RWPE1 (cell line): ENCODE results near the gene ECE1.

Experiments
- CTCF ChIA-PET: fragments of 350-600 bp; sonication (Branson Sonifier 250); formaldehyde crosslinking; extraction: SDS; loops from one replicate; lab custom pipeline; 2021; lab: Yijun Ruan, JAX
- POLR2A ChIA-PET: fragments of 400-600 bp; formaldehyde crosslinking; extraction: SDS; loops from one replicate; lab custom pipeline; 2020; ENCODE audit warnings: antibody characterized with exemption; ENCODE audit not compliant: low non-redundant PET; lab: Yijun Ruan, JAX
- DNase-seq: peaks from one replicate; pipeline ENCODE4 v3.0.0; 2012; ENCODE audit warnings: low spot score
- H3K27ac ChIP-seq: fragments of 450-650 bp; 2 replicates; pipeline ENCODE4 v1.5.1; 2017
- TF ChIP-seq, protein P1 (sequence below): fragments of 450-650 bp; conservative IDR thresholded peaks from 2 replicates; pipeline ENCODE4 v1.5.1; 2017; ENCODE audit warnings: low read depth, mild to moderate bottlenecking

Gene ECE1

DNA sequence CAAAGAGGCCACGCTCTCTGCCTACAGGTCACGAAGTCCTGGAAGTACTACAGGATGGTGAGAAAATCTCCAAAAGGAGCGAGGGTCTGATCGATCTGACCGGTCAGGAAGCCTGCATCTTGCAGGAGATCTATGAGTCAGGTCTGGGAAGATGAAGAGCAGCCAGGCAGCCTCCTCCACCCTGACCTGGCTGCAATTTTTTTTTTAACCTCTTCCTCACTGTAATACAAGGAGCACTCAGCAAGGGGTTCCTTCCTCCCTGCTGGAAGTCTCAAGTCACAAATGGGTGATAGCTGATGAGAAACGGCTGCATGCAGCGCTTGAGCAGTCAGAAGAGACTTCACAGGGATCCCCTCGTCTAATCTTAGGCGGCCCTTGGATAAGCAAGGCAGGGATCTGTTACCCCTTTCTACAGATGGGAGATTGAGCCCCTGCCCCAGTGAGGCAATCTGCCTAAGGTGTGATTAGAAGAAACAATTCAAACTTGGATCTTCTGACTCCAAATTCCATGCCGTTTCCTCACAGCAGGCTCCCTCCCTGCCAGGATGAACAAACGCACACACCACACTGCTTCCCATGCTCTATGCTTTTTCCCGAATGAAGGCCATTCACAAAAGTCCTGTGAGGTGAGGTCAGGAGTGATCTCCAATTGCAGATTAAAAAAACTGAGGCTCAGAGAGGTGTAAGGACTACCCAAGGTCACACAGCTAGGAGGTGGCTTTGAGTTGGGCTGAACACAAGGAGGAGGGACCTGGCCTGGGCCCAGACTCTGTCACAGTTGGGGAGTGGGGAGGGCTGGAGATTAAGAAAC, 48.3 kb downstream of the ECE1 start:
- POLR2A ChIA-PET, result no interaction called here
- H3K27ac ChIP-seq, result peak overlapping the region; percentile 19; the same call in 1 of the 2 replicates
- TF ChIP-seq, protein P1, sequence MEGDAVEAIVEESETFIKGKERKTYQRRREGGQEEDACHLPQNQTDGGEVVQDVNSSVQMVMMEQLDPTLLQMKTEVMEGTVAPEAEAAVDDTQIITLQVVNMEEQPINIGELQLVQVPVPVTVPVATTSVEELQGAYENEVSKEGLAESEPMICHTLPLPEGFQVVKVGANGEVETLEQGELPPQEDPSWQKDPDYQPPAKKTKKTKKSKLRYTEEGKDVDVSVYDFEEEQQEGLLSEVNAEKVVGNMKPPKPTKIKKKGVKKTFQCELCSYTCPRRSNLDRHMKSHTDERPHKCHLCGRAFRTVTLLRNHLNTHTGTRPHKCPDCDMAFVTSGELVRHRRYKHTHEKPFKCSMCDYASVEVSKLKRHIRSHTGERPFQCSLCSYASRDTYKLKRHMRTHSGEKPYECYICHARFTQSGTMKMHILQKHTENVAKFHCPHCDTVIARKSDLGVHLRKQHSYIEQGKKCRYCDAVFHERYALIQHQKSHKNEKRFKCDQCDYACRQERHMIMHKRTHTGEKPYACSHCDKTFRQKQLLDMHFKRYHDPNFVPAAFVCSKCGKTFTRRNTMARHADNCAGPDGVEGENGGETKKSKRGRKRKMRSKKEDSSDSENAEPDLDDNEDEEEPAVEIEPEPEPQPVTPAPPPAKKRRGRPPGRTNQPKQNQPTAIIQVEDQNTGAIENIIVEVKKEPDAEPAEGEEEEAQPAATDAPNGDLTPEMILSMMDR, result no peak
- CTCF ChIA-PET, result interaction anchor here (0.9 kb wide), 1 partner anchor 129 kb away, joined by 3 read pairs; no protein-coding TSS in a partner anchor
- DNase-seq, result no peak

DNA sequence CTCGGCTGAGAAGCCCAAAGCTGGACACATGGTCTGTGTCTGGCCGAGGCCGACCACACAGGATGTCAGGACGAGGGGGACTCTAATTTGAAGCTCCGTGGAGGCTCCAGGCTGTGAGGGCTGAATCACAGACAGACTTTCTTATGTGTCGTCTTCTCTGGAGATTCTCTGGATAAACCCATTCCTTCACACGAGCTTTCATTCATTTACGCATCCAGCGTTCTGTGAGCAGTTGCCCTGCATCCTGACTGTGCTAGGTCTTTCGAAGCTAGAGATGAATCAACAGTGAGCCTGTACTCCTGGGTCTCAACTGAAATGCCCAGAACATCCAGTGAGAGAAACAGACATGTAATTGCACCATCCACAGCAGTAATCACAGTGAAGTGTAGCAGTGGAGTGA, 49.6 kb downstream of the ECE1 start:
- TF ChIP-seq, protein P1, result no peak
- H3K27ac ChIP-seq, result no peak overlapping the region
- no peak for DNase-seq
- ChIA-PET POLR2A (no interaction called here), CTCF (interaction anchor here (0.6 to 1.7 kb wide), 2 partner anchors 14 to 114 kb away, joined by 4 to 6 read pairs; no protein-coding TSS in a partner anchor)

DNA sequence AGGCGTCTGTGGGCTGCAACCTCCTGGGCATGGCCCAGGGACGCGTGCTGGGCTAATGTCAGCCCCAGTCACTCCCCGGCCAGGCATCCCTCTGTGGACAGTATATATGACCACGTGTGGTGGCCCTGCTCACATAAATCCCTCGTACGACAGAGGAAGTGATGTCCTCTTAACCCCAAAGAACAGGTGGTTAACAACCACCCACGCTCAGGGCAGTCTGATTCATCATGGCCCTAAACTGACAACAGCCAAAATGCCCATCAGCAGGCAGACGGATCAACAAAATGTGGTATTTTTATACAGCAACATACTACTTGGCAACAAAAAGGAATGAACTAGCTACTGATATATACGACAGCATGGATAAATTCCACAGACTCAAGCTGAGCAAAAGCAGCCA, 51.0 kb downstream of the ECE1 start:
- peak; percentile 33 for DNase-seq
- H3K27ac ChIP-seq, result no peak overlapping the region
- ChIA-PET CTCF (interaction anchor here (0.7 kb wide), 1 partner anchor 306 kb away, joined by 5 read pairs; no protein-coding TSS in a partner anchor), POLR2A (no interaction called here)
- TF ChIP-seq, protein P1, result no peak

DNA sequence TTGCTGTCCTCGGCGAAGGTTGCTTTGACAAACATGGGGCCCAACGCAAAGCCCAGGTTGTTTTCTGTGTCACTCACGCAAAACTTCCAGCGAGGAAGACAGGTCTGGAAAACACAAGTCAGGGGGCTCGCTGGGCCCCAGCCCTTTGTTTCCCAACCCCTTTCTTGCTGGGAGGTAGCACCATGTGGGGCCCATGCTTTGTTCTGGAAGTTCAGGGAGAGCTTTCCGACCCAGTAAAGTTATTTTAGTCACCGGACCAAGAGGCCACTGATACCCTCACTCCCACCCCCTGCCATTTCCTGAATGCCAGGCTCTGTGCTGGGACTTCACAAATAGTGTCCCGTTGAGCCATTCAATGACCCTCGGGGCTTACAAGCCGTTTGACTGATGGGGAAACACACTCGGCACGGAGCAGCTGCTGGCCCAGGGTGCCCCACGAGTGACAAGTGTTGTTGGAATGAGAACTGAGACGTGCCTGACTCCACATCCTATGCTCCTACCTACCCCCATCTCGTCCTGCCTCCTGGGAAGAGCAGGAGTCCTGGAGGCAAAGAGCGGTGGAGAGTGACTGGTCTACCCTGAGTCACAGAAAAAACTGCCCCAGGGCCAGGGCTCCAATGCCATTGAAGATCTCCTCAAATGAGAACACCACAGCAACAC, 52.0 kb downstream of the ECE1 start:
- ChIA-PET CTCF (interaction anchor here (0.7 to 1.5 kb wide), 4 partner anchors 130 to 419 kb away, joined by 3 to 5 read pairs (median 4); no protein-coding TSS in a partner anchor), POLR2A (no interaction called here)
- TF ChIP-seq, protein P1, result no peak

DNA sequence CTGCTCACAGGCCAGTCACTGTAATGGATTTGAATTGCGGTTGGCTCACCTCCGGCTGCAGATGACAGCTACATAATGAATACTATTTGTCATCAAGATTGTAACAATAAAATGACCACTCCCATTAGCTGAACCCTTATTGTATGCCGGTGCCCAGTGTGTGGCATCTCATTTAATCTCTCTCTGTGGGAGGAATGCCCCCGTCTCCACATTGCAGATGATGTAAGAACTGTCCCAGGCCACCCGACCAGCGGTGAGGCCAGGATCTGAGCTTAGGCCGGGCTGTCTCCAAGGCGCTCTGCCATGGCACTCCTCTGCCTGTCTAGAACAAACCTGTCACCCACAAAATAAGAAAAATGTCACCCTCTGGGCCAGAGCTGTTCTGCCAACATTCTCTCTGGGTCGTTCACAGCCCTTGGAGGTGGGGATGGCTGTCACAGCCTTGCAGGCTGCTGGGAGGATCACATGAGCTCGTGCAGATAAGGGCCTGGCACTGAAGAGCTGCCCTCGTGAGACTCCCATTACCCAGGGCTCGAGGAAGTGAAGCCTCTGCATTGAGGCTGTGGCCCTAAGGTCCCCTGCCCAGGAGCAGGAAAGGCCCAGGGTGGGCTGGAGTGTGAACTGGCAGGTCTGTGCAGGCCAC, 52.7 kb downstream of the ECE1 start:
- CTCF ChIA-PET, result interaction anchor here (1.0 to 1.5 kb wide), 3 partner anchors 20 to 133 kb away, joined by 3 to 5 read pairs (median 4); no protein-coding TSS in a partner anchor
- no peak for DNase-seq
- peak overlapping the region; percentile 31 for H3K27ac ChIP-seq
- TF ChIP-seq, protein P1, result no peak
- POLR2A ChIA-PET, result no interaction called here

More for the DNA sequence above, 52.0 kb downstream of the ECE1 start:
- peak overlapping the region; percentile 31 for H3K27ac ChIP-seq
- DNase-seq, result peak; percentile 46

DNA sequence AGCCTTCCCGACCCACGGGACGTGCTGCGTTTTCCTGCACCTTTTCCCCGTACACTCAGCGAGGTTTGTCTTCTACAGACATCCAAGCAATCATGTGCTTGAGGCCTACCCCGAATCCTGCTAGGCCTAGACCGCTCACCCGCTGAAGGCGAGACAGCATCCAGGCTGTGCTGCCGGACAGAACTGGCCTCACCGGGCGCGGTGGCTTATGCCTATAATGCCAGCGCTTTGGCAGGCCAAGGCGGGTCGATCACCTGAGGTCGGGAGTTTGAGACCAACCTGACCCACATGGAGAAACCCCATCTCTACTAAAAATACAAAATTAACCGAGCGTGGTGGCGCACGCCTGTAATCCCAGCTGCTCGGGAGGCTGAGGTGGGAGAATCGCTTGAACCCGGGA, 54.1 kb downstream of the ECE1 start:
- H3K27ac ChIP-seq, result no peak overlapping the region
- DNase-seq, result no peak
- ChIA-PET POLR2A (no interaction called here), CTCF (interaction anchor here (1.4 to 6.9 kb wide), 2 partner anchors 19 to 133 kb away, joined by 4 to 79 read pairs; no protein-coding TSS in a partner anchor)
- TF ChIP-seq, protein P1, result no peak
